ENCODE measurements around the gene ARL15.

DNA sequence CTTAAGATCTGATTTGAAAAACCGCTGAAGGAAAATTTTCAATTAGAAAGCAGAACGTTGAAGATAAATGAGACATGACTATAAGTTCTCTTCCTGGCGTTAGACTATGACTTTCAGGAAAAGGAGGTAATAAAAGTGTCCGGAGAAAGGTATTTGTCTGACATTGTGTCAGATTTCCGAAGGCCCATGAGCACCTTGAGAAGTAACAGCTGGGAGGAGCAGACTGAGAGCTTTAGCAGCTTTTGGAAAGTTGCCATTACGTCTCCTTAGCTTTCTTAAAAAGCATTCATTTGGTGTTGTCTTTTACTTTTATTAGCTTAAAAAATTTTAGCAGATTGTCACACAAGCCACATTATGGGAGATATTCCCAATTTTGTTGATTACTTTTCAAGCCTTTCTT, 386.4 kb downstream of the ARL15 start:
- TF ChIP-seq EZH2 (IDR thresholded peaks at IDR 0.05; ENCODE audit: insufficient read depth, poor library complexity, severe bottlenecking) (no peak), EZH2phosphoT487 (IDR thresholded peaks at IDR 0.05; ENCODE audit: insufficient read depth, low read depth) (no peak)
